SK-N-SH (cell line): Measurements from ENCODE around the gene NWD2. TPM values are rescaled to one million over a fixed set of nuclear protein-coding genes. Genes with fewer than 3 reads are reported as not detected.

Experiments
- CTCF ChIA-PET: fragments of 300-600, 350-600 bp; formaldehyde crosslinking; extraction: SDS; loops from one replicate; lab custom pipeline; 2021; lab: Yijun Ruan, JAX
- POLR2A ChIA-PET: fragments of 350-600 bp; sonication (Branson Sonifier 250); formaldehyde crosslinking; extraction: SDS; loops from one replicate; lab custom pipeline; 2020; ENCODE audit warnings: antibody characterized with exemption, inconsistent platforms; lab: Yijun Ruan, JAX
- DNase-seq: peaks from one replicate; pipeline ENCODE4 v3.0.0; 2012
- H2AFZ ChIP-seq: fragments of 200-600 bp; sonication (generic); 2 replicates; pipeline ENCODE4 v1.8.1; 2016; ENCODE audit warnings: antibody characterized with exemption, mild to moderate bottlenecking, low read depth
- H3F3A ChIP-seq: fragments of 200-600 bp; sonication (generic); replicated peaks from 2 replicates; pipeline ENCODE3; 2016; ENCODE audit warnings: antibody characterized with exemption, mild to moderate bottlenecking; ENCODE audit not compliant: insufficient read depth
- H3K27ac ChIP-seq, 2 experiments: fragments of 200-500 bp in 1 of 2; fragments of 200-600 bp in 1 of 2; sonication (Bioruptor generic) in 1 of 2; sonication (generic), shearing (Covaris generic) in 1 of 2; 2 replicates each; pipeline versions ENCODE4 v1.5.1 to v1.6.1; 2014 to 2016; ENCODE audit warnings: low read depth in 2 of 2, inconsistent platforms in 1 of 2, low read length in 1 of 2, mild to moderate bottlenecking in 1 of 2, mixed read lengths in 1 of 2
- H3K27me3 ChIP-seq: fragments of 200-600 bp; sonication (generic), shearing (Covaris generic); 2 replicates; pipeline ENCODE4 v1.6.1; 2016; ENCODE audit warnings: mixed run types; ENCODE audit not compliant: insufficient read depth
- H3K36me3 ChIP-seq, 2 experiments: fragments of 200-500 bp in 1 of 2; fragments of 200-600 bp in 1 of 2; sonication (Bioruptor generic) in 1 of 2; sonication (generic) in 1 of 2; replicated peaks in 1 of 2; 2 replicates each; pipeline versions ENCODE3 to v1.5.1; 2014 to 2016; ENCODE audit warnings: low read length in 1 of 2, mild to moderate bottlenecking in 1 of 2; ENCODE audit not compliant: insufficient read depth in 2 of 2, control insufficient read depth in 1 of 2
- H3K4me1 ChIP-seq, 2 experiments: fragments of 200-500 bp in 1 of 2; fragments of 200-600 bp in 1 of 2; sonication (Bioruptor generic) in 1 of 2; sonication (generic), shearing (Covaris generic) in 1 of 2; 2 replicates each; pipeline versions ENCODE4 v1.5.1 to v1.6.1; 2014 to 2016; ENCODE audit warnings: low read depth in 1 of 2, low read length in 1 of 2, mixed run types in 1 of 2; ENCODE audit not compliant: insufficient read depth in 2 of 2, control insufficient read depth in 1 of 2
- H3K4me2 ChIP-seq: fragments of 200-600 bp; sonication (generic), shearing (Covaris generic); 2 replicates; pipeline ENCODE4 v1.6.1; 2017; ENCODE audit warnings: mixed run types
- H3K4me3 ChIP-seq, 2 experiments: fragments of 200-500 bp in 1 of 2; fragments of 200-600 bp in 1 of 2; sonication (Bioruptor generic) in 1 of 2; sonication (generic), shearing (Covaris generic) in 1 of 2; 2 replicates each; pipeline versions ENCODE4 v1.5.1 to v1.8.1; 2014 to 2016; ENCODE audit warnings: low read depth in 2 of 2, inconsistent platforms in 1 of 2, low read length in 1 of 2, mild to moderate bottlenecking in 1 of 2, mixed read lengths in 1 of 2, moderate library complexity in 1 of 2
- H3K79me2 ChIP-seq: fragments of 200-600 bp; sonication (generic); 2 replicates; pipeline ENCODE4 v1.8.1; 2017; ENCODE audit warnings: mild to moderate bottlenecking; ENCODE audit not compliant: insufficient read depth
- H3K9ac ChIP-seq: fragments of 200-600 bp; sonication (generic); 2 replicates; pipeline ENCODE4 v1.6.1; 2017; ENCODE audit warnings: mixed run types
- H3K9me2 ChIP-seq: fragments of 200-600 bp; sonication (generic); 2 replicates; pipeline ENCODE4 v1.6.1; 2017; ENCODE audit warnings: mixed run types
- H3K9me3 ChIP-seq: fragments of 200-600 bp; sonication (generic); 2 replicates; pipeline ENCODE4 v1.6.1; 2017; ENCODE audit warnings: mixed run types, mild to moderate bottlenecking, moderate library complexity
- H4K20me1 ChIP-seq: fragments of 200-600 bp; sonication (generic); 2 replicates; pipeline ENCODE4 v1.6.1; 2017; ENCODE audit warnings: mild to moderate bottlenecking, mixed run types; ENCODE audit not compliant: insufficient read depth
- ELF1 ChIP-seq: IDR thresholded peaks from 2 replicates; pipeline ENCODE4 v1.4.0; 2012
- EP300 ChIP-seq, 2 experiments: IDR thresholded peaks; 2 replicates each; pipeline versions ENCODE4 v1.4.0 to v1.6.1; 2012; ENCODE audit warnings: borderline replicate concordance in 1 of 2, low read depth in 1 of 2, low read length in 1 of 2
- EZH2phosphoT487 ChIP-seq: fragments of 200-600 bp; sonication (generic); IDR thresholded peaks from 2 replicates; pipeline ENCODE4 v1.6.1; 2017; ENCODE audit warnings: low read depth, mixed run types, mild to moderate bottlenecking, antibody characterized with exemption, moderate library complexity, borderline replicate concordance
- FOXJ3 ChIP-seq: sonication (generic); formaldehyde crosslinking; IDR thresholded peaks from 2 replicates; pipeline ENCODE4 v1.5.1; 2020; ENCODE audit warnings: mild to moderate bottlenecking, missing genetic modification reagents
- GATA2 ChIP-seq: sonication (generic); formaldehyde crosslinking; IDR thresholded peaks from 2 replicates; pipeline ENCODE4 v1.5.0; 2020; ENCODE audit warnings: mild to moderate bottlenecking, missing genetic modification reagents
- MEF2A ChIP-seq: IDR thresholded peaks from 2 replicates; pipeline ENCODE4 v1.4.0; 2012; ENCODE audit warnings: low read depth, borderline replicate concordance
- MXI1 ChIP-seq: IDR thresholded peaks from 2 replicates; pipeline ENCODE4 v1.6.1; 2012; ENCODE audit warnings: mild to moderate bottlenecking, low read depth, low read length, improper control_type of control experiment
- RAD21 ChIP-seq: IDR thresholded peaks from 2 replicates; pipeline ENCODE4 v1.6.1; 2012; ENCODE audit warnings: mild to moderate bottlenecking, low read length
- RFX5 ChIP-seq: IDR thresholded peaks from 2 replicates; pipeline ENCODE4 v1.6.1; 2012; ENCODE audit warnings: mild to moderate bottlenecking, improper control_type of control experiment, low read length
- SIN3A ChIP-seq: IDR thresholded peaks from 2 replicates; pipeline ENCODE4 v1.6.1; 2012; ENCODE audit warnings: low read depth, mild to moderate bottlenecking, low read length, moderate library complexity, borderline replicate concordance
- SMC3 ChIP-seq: IDR thresholded peaks from 2 replicates; pipeline ENCODE4 v1.6.1; 2012; ENCODE audit warnings: low read depth, low read length, improper control_type of control experiment
- TCF12 ChIP-seq: IDR thresholded peaks from 2 replicates; pipeline ENCODE4 v1.4.0; 2012
- TEAD4 ChIP-seq: IDR thresholded peaks from 2 replicates; pipeline ENCODE4 v1.4.0; 2012; ENCODE audit warnings: mild to moderate bottlenecking, borderline replicate concordance; ENCODE audit not compliant: insufficient read depth
- YY1 ChIP-seq: IDR thresholded peaks from 2 replicates; pipeline ENCODE4 v1.4.0; 2012; ENCODE audit warnings: low read depth, mild to moderate bottlenecking
- WGBS: methylation state at CpG from one replicate; pipeline ENCODE4 v1.1.6; 2017; ENCODE audit warnings: low lambda C conversion rate; 5-methylcytosine and 5-hydroxymethylcytosine counted together
- polyA plus RNA-seq, 3 experiments: library from polyadenylated mRNA; depleted of rRNA; stranded (reverse); fragments of >200 nt; gene quantifications; 2 replicates each; pipeline ENCODE4 v1.2.3, GENCODE V29; 2012
- TF ChIP-seq, protein P1 (sequence below): fragments of 200-600 bp; sonication (generic); IDR thresholded peaks from 2 replicates; pipeline ENCODE4 v1.6.1; 2017; ENCODE audit warnings: antibody characterized with exemption, mild to moderate bottlenecking, moderate library complexity
- TF ChIP-seq, protein P2 (sequence below): IDR thresholded peaks from 2 replicates; pipeline ENCODE4; 2012
- TF ChIP-seq, protein P3 (sequence below): IDR thresholded peaks from 2 replicates; pipeline ENCODE4 v1.4.0; 2012; ENCODE audit warnings: low read depth, borderline replicate concordance
- TF ChIP-seq, protein P4 (sequence below): IDR thresholded peaks from 2 replicates; pipeline ENCODE4 v1.4.0; 2012; ENCODE audit warnings: low read depth
- TF ChIP-seq, protein P5 (sequence below): fragments of 150-350 bp; IDR thresholded peaks from 2 replicates; pipeline ENCODE4 v1.6.1; 2016; ENCODE audit warnings: mild to moderate bottlenecking, low read depth, low read length

NWD2 gene
- polyA plus RNA-seq, 1 of the 3 experiments (the other 2 are of a cell fraction): not detected

DNA sequence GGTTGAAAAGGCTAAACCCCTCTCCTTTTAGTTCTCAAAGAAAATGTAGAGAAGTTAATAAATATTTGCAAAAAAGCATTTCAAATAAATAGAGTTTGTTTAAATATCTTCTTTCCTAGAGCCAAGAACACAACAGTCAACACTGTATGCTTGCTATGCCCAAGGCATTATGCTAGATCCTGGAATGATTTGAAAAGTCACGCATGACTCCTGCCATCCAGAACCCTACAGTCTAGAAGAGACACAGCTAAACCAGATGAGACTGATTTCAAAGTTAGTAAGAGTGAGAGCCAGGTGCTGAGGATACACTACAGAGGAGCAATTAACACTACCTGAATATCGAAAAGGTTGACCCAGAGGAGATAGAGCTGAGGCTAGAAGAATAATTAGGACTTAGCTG, 205.8 kb downstream of the NWD2 start:
- no peaks in the 10 kb centered on the region for H3K9me3 ChIP-seq
- no peak for TF ChIP-seq MEF2A
- no peak for TF ChIP-seq RFX5
- TF ChIP-seq SIN3A: no peak
- no peak for TF ChIP-seq RAD21
- no peak for TF ChIP-seq FOXJ3 (CRISPR knock-in tag)
- TF ChIP-seq MXI1: no peak
- H3K4me3 ChIP-seq: no peak overlapping the region
- ChIA-PET POLR2A (no interaction called here), CTCF (interaction anchor here (0.7 kb wide), 1 partner anchor 116 kb away, joined by 3 read pairs; no protein-coding TSS in a partner anchor)
- H3K9ac ChIP-seq: no peak overlapping the region
- peaks cover 50% of the 10 kb centered on the region for H3K27me3 ChIP-seq
- no peak overlapping the region for H3K27ac ChIP-seq
- H3K4me1 ChIP-seq: peaks cover 0 to 9% of the 10 kb centered on the region in 2 experiments; a peak in 1 of 4 replicates
- DNase-seq: no peak
- H4K20me1 ChIP-seq: no peaks in the 10 kb centered on the region
- H3K9me2 ChIP-seq: no peaks in the 10 kb centered on the region
- 10% methylated on average over 2 of the region's 2 CpGs for WGBS
- no peaks in the 10 kb centered on the region for H3K79me2 ChIP-seq
- no peak overlapping the region for H2AFZ ChIP-seq
- no peaks in the 10 kb centered on the region for H3F3A ChIP-seq
- no peak overlapping the region for H3K4me2 ChIP-seq
- H3K36me3 ChIP-seq: no peaks in the 10 kb centered on the region

DNA sequence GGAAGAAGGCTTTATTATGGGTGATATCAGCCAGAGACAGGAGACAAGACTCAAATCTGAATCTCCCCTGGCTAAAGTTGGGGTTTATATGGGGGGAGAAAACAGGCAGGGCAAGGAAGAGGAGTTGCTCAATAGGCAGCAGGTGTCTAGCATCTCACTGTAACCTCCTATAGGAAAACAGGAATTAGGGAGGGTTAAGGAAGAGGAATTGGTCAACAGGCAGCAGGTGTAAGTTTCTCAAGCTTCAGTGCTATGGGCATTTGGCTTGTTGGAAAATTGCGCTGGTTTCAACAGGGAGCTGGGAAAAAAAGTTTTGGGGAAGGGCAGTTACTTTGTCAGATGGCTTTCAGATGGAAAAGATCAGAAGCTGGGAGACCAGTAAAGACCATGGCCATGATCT, 206.4 kb downstream of the NWD2 start:
- H3K9ac ChIP-seq: no peak overlapping the region
- no peaks in the 10 kb centered on the region for H3K36me3 ChIP-seq
- H3K4me3 ChIP-seq: no peak overlapping the region
- H3K4me1 ChIP-seq: peaks cover 0 to 9% of the 10 kb centered on the region in 2 experiments; a peak in 1 of 4 replicates
- H3K27ac ChIP-seq: no peak overlapping the region
- ChIA-PET CTCF (interaction anchor here (0.7 kb wide), 1 partner anchor 116 kb away, joined by 3 read pairs; no protein-coding TSS in a partner anchor), POLR2A (no interaction called here)
- H3K79me2 ChIP-seq: no peaks in the 10 kb centered on the region
- WGBS: 47% methylated on average over 1 of the region's 1 CpG
- no peak for DNase-seq
- H2AFZ ChIP-seq: no peak overlapping the region
- no peak overlapping the region for H3K4me2 ChIP-seq
- no peak for TF ChIP-seq YY1
- TF ChIP-seq EP300 (IDR thresholded peaks at IDR 0.05; ENCODE audit: borderline replicate concordance in 1 of 2, low read depth in 1 of 2, low read length in 1 of 2): no peak
- no peak for TF ChIP-seq ELF1
- TF ChIP-seq GATA2 (CRISPR knock-in tag): no peak
- TF ChIP-seq, protein P1, sequence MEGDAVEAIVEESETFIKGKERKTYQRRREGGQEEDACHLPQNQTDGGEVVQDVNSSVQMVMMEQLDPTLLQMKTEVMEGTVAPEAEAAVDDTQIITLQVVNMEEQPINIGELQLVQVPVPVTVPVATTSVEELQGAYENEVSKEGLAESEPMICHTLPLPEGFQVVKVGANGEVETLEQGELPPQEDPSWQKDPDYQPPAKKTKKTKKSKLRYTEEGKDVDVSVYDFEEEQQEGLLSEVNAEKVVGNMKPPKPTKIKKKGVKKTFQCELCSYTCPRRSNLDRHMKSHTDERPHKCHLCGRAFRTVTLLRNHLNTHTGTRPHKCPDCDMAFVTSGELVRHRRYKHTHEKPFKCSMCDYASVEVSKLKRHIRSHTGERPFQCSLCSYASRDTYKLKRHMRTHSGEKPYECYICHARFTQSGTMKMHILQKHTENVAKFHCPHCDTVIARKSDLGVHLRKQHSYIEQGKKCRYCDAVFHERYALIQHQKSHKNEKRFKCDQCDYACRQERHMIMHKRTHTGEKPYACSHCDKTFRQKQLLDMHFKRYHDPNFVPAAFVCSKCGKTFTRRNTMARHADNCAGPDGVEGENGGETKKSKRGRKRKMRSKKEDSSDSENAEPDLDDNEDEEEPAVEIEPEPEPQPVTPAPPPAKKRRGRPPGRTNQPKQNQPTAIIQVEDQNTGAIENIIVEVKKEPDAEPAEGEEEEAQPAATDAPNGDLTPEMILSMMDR: no peak
- TF ChIP-seq, protein P2, sequence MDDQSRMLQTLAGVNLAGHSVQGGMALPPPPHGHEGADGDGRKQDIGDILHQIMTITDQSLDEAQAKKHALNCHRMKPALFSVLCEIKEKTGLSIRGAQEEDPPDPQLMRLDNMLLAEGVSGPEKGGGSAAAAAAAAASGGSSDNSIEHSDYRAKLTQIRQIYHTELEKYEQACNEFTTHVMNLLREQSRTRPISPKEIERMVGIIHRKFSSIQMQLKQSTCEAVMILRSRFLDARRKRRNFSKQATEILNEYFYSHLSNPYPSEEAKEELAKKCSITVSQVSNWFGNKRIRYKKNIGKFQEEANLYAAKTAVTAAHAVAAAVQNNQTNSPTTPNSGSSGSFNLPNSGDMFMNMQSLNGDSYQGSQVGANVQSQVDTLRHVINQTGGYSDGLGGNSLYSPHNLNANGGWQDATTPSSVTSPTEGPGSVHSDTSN: no peak
- no peak for TF ChIP-seq SIN3A
- TF ChIP-seq FOXJ3 (CRISPR knock-in tag): no peak
- no peak for TF ChIP-seq TEAD4
- no peak for TF ChIP-seq SMC3
- TF ChIP-seq, protein P3, sequence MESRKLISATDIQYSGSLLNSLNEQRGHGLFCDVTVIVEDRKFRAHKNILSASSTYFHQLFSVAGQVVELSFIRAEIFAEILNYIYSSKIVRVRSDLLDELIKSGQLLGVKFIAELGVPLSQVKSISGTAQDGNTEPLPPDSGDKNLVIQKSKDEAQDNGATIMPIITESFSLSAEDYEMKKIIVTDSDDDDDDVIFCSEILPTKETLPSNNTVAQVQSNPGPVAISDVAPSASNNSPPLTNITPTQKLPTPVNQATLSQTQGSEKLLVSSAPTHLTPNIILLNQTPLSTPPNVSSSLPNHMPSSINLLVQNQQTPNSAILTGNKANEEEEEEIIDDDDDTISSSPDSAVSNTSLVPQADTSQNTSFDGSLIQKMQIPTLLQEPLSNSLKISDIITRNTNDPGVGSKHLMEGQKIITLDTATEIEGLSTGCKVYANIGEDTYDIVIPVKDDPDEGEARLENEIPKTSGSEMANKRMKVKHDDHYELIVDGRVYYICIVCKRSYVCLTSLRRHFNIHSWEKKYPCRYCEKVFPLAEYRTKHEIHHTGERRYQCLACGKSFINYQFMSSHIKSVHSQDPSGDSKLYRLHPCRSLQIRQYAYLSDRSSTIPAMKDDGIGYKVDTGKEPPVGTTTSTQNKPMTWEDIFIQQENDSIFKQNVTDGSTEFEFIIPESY: no peak
- TF ChIP-seq EZH2phosphoT487: no peak
- TF ChIP-seq, protein P4, sequence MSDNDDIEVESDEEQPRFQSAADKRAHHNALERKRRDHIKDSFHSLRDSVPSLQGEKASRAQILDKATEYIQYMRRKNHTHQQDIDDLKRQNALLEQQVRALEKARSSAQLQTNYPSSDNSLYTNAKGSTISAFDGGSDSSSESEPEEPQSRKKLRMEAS: no peak
- TF ChIP-seq, protein P5, sequence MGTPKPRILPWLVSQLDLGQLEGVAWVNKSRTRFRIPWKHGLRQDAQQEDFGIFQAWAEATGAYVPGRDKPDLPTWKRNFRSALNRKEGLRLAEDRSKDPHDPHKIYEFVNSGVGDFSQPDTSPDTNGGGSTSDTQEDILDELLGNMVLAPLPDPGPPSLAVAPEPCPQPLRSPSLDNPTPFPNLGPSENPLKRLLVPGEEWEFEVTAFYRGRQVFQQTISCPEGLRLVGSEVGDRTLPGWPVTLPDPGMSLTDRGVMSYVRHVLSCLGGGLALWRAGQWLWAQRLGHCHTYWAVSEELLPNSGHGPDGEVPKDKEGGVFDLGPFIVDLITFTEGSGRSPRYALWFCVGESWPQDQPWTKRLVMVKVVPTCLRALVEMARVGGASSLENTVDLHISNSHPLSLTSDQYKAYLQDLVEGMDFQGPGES: no peak
- no peak for TF ChIP-seq RFX5
- no peak for TF ChIP-seq TCF12
- TF ChIP-seq, all 33 proteins: peak for 0
- peaks cover 50% of the 10 kb centered on the region; the same call in 1 of the 2 replicates for H3K27me3 ChIP-seq
- H4K20me1 ChIP-seq: no peaks in the 10 kb centered on the region
- no peaks in the 10 kb centered on the region for H3K9me3 ChIP-seq
- H3K9me2 ChIP-seq: no peaks in the 10 kb centered on the region
- no peaks in the 10 kb centered on the region for H3F3A ChIP-seq
